ENCODE measurements around the gene SSBP3. TPM values are rescaled to one million over a fixed set of nuclear protein-coding genes. Genes with fewer than 3 reads are reported as not detected.

Gene SSBP3
- total and polyA plus RNA-seq, 2 of the 13 experiments (the other 11 are each of a cell fraction or from before 2014, with no cell fraction given), result 8.5 to 17.6 TPM

DNA sequence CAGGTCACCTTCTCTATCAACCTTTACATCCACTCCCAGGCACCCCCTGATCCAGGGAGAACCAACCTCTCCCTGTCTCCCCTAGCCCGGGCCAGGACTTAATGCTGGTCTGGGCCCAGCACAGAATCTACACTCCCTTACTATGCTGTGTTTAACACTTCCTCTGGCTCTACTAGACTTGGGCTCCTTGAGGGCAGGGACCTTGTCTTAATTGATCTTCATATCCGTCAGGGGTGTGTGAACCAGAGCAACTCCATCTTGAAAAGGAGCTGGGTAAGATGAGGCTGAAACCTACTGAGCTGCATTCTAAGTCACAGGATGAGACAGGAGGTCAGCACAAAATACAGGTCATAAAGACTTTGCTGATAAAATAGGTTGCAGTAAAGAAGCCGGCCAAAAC, 98.9 kb downstream of the SSBP3 start (continued):
- TF ChIP-seq, protein P1, sequence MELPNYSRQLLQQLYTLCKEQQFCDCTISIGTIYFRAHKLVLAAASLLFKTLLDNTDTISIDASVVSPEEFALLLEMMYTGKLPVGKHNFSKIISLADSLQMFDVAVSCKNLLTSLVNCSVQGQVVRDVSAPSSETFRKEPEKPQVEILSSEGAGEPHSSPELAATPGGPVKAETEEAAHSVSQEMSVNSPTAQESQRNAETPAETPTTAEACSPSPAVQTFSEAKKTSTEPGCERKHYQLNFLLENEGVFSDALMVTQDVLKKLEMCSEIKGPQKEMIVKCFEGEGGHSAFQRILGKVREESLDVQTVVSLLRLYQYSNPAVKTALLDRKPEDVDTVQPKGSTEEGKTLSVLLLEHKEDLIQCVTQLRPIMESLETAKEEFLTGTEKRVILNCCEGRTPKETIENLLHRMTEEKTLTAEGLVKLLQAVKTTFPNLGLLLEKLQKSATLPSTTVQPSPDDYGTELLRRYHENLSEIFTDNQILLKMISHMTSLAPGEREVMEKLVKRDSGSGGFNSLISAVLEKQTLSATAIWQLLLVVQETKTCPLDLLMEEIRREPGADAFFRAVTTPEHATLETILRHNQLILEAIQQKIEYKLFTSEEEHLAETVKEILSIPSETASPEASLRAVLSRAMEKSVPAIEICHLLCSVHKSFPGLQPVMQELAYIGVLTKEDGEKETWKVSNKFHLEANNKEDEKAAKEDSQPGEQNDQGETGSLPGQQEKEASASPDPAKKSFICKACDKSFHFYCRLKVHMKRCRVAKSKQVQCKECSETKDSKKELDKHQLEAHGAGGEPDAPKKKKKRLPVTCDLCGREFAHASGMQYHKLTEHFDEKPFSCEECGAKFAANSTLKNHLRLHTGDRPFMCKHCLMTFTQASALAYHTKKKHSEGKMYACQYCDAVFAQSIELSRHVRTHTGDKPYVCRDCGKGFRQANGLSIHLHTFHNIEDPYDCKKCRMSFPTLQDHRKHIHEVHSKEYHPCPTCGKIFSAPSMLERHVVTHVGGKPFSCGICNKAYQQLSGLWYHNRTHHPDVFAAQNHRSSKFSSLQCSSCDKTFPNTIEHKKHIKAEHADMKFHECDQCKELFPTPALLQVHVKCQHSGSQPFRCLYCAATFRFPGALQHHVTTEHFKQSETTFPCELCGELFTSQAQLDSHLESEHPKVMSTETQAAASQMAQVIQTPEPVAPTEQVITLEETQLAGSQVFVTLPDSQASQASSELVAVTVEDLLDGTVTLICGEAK (IDR thresholded peaks at IDR 0.05), result no peak
- TF ChIP-seq, protein P1 (CRISPR knock-in tag; IDR thresholded peaks at IDR 0.05), result no peak
- no peak for TF ChIP-seq ZNF605 (CRISPR knock-in tag; IDR thresholded peaks at IDR 0.05)
- TF ChIP-seq MLLT10 (CRISPR knock-in tag; IDR thresholded peaks at IDR 0.05), result no peak
- TF ChIP-seq FOXK2 (IDR thresholded peaks at IDR 0.05), result no peak
- TF ChIP-seq RFXAP (CRISPR knock-in tag; IDR thresholded peaks at IDR 0.05; ENCODE audit: borderline replicate concordance), result no peak
- TF ChIP-seq, protein P2, sequence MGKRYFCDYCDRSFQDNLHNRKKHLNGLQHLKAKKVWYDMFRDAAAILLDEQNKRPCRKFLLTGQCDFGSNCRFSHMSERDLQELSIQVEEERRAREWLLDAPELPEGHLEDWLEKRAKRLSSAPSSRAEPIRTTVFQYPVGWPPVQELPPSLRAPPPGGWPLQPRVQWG (CRISPR knock-in tag; IDR thresholded peaks at IDR 0.05; ENCODE audit: borderline replicate concordance, low read depth), result no peak
- no peak for TF ChIP-seq ISX (CRISPR knock-in tag; conservative IDR thresholded peaks at IDR 0.05)
- TF ChIP-seq, protein P3, sequence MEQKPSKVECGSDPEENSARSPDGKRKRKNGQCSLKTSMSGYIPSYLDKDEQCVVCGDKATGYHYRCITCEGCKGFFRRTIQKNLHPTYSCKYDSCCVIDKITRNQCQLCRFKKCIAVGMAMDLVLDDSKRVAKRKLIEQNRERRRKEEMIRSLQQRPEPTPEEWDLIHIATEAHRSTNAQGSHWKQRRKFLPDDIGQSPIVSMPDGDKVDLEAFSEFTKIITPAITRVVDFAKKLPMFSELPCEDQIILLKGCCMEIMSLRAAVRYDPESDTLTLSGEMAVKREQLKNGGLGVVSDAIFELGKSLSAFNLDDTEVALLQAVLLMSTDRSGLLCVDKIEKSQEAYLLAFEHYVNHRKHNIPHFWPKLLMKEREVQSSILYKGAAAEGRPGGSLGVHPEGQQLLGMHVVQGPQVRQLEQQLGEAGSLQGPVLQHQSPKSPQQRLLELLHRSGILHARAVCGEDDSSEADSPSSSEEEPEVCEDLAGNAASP (CRISPR knock-in tag; IDR thresholded peaks at IDR 0.05; ENCODE audit: borderline replicate concordance), result no peak
- TF ChIP-seq ZFP82 (CRISPR knock-in tag; IDR thresholded peaks at IDR 0.05; ENCODE audit: borderline replicate concordance), result no peak
- TF ChIP-seq, protein P4, sequence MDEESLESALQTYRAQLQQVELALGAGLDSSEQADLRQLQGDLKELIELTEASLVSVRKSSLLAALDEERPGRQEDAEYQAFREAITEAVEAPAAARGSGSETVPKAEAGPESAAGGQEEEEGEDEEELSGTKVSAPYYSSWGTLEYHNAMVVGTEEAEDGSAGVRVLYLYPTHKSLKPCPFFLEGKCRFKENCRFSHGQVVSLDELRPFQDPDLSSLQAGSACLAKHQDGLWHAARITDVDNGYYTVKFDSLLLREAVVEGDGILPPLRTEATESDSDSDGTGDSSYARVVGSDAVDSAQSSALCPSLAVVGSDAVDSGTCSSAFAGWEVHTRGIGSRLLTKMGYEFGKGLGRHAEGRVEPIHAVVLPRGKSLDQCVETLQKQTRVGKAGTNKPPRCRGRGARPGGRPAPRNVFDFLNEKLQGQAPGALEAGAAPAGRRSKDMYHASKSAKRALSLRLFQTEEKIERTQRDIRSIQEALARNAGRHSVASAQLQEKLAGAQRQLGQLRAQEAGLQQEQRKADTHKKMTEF (CRISPR knock-in tag; IDR thresholded peaks at IDR 0.05), result no peak
